GM23338 (cell line): Measurements from ENCODE around the gene ZFP92. TPM values are rescaled to one million over a fixed set of nuclear protein-coding genes. Genes with fewer than 3 reads are reported as not detected.

Experiments used
- ATAC-seq: fragments of 200-7000 bp; cut with Tn5 transposase; 3 replicates; pipeline ENCODE4 v1.9.1; 2020
- DNase-seq: peaks from one replicate; pipeline ENCODE4 v3.0.0-alpha.2; 2015; ENCODE audit warnings: low spot score
- H2AFZ ChIP-seq: fragments of 200-600 bp; sonication (generic); 2 replicates; pipeline ENCODE4 v1.8.0; 2016; ENCODE audit warnings: antibody characterized with exemption, mild to moderate bottlenecking, moderate library complexity
- H3F3A ChIP-seq: fragments of 200-600 bp; sonication (generic); replicated peaks from 2 replicates; pipeline ENCODE4 v1.8.0; 2017; ENCODE audit warnings: antibody characterized with exemption, mixed run types, low read depth
- H3K27ac ChIP-seq: fragments of 200-600 bp; sonication (generic); 2 replicates; pipeline ENCODE4 v1.6.1; 2016; ENCODE audit warnings: low read depth
- H3K27me3 ChIP-seq: fragments of 200-600 bp; sonication (generic); 2 replicates; pipeline ENCODE4 v1.8.0; 2016; ENCODE audit warnings: mild to moderate bottlenecking, mixed run types, moderate library complexity; ENCODE audit not compliant: insufficient read depth
- H3K36me3 ChIP-seq: fragments of 200-600 bp; sonication (generic); 2 replicates; pipeline ENCODE4 v1.8.0; 2016; ENCODE audit warnings: mild to moderate bottlenecking; ENCODE audit not compliant: insufficient read depth
- H3K4me1 ChIP-seq: fragments of 200-600 bp; sonication (generic); 2 replicates; pipeline ENCODE4 v1.8.0; 2016; ENCODE audit warnings: mild to moderate bottlenecking, moderate library complexity; ENCODE audit not compliant: insufficient read depth
- H3K4me2 ChIP-seq: fragments of 200-600 bp; sonication (generic); 2 replicates; pipeline ENCODE4 v1.7.1; 2017; ENCODE audit warnings: mixed run types
- H3K4me3 ChIP-seq: fragments of 200-600 bp; sonication (generic); 2 replicates; pipeline ENCODE4 v1.6.1; 2016; ENCODE audit warnings: mixed run types
- H3K79me2 ChIP-seq: fragments of 200-600 bp; sonication (generic); replicated peaks from 2 replicates; pipeline ENCODE4 v1.8.0; 2017; ENCODE audit warnings: mild to moderate bottlenecking; ENCODE audit not compliant: insufficient read depth
- H3K9me2 ChIP-seq: fragments of 200-600 bp; sonication (generic); 2 replicates; pipeline ENCODE4 v1.8.0; 2017; ENCODE audit not compliant: insufficient read depth
- H4K20me1 ChIP-seq: fragments of 200-600 bp; sonication (generic); replicated peaks from 2 replicates; pipeline ENCODE4 v1.8.0; 2017; ENCODE audit warnings: mild to moderate bottlenecking; ENCODE audit not compliant: insufficient read depth
- H3K27ac Mint-ChIP-seq: 2 replicates; pipeline ENCODE4 v1.8.0; 2020; ENCODE audit warnings: inconsistent platforms, mild to moderate bottlenecking, moderate library complexity, mixed read lengths
- H3K27me3 Mint-ChIP-seq: 3 replicates; pipeline ENCODE4 v1.8.0; 2022; ENCODE audit warnings: low read depth, mild to moderate bottlenecking, moderate library complexity, mixed read lengths, inconsistent platforms; ENCODE audit not compliant: insufficient read depth, poor library complexity
- H3K36me3 Mint-ChIP-seq: 3 replicates; pipeline ENCODE4 v1.8.0; 2021; ENCODE audit warnings: low read depth, mild to moderate bottlenecking, inconsistent platforms, moderate library complexity, mixed read lengths
- H3K4me1 Mint-ChIP-seq: 3 replicates; pipeline ENCODE4 v1.8.0; 2020; ENCODE audit warnings: mild to moderate bottlenecking, inconsistent platforms, mixed read lengths
- H3K4me3 Mint-ChIP-seq: 3 replicates; pipeline ENCODE4 v1.8.0; 2021; ENCODE audit warnings: moderate library complexity, mild to moderate bottlenecking, inconsistent platforms, mixed read lengths
- H3K9me3 Mint-ChIP-seq: 3 replicates; pipeline ENCODE4 v1.8.0; 2020; ENCODE audit warnings: moderate library complexity, mild to moderate bottlenecking, inconsistent platforms, mixed read lengths
- CREB1 ChIP-seq: fragments of 250-450 bp; sonication (Bioruptor Pico); IDR thresholded peaks from 2 replicates; pipeline ENCODE4 v1.5.0; 2020; ENCODE audit warnings: low read depth, mild to moderate bottlenecking, moderate library complexity
- CTCF ChIP-seq, 2 experiments: fragments of 200-600 bp in 1 of 2; sonication (generic) in 1 of 2; conservative IDR thresholded peaks; 2 replicates each; pipeline versions ENCODE4 v1.5.1 to v1.6.1; 2016 to 2017; ENCODE audit warnings: antibody characterized with exemption in 2 of 2, low read depth in 2 of 2, mild to moderate bottlenecking in 2 of 2, moderate library complexity in 1 of 2
- EZH2 ChIP-seq: fragments of 200-600 bp; sonication (generic); IDR thresholded peaks from one replicate; pipeline ENCODE4 v1.8.0; 2017; ENCODE audit warnings: antibody characterized with exemption, mild to moderate bottlenecking, low read depth; ENCODE audit not compliant: unreplicated experiment
- EZH2phosphoT487 ChIP-seq: fragments of 200-600 bp; sonication (generic); IDR thresholded peaks from one replicate; pipeline ENCODE4 v1.8.1; 2018; ENCODE audit warnings: antibody characterized with exemption; ENCODE audit not compliant: unreplicated experiment
- JUNB ChIP-seq: IDR thresholded peaks from one replicate; pipeline ENCODE4 v1.6.1; 2016; ENCODE audit warnings: antibody characterized with exemption; ENCODE audit not compliant: unreplicated experiment
- NANOG ChIP-seq: IDR thresholded peaks from 2 replicates; pipeline ENCODE4 v1.6.1; 2016; ENCODE audit warnings: antibody characterized with exemption, borderline replicate concordance
- POLR2AphosphoS5 ChIP-seq: IDR thresholded peaks from 2 replicates; pipeline ENCODE4 v1.6.1; 2016; ENCODE audit warnings: antibody characterized with exemption, low read depth
- REST ChIP-seq: IDR thresholded peaks from one replicate; pipeline ENCODE4 v1.6.1; 2018; ENCODE audit warnings: antibody characterized with exemption; ENCODE audit not compliant: unreplicated experiment
- STAT1 ChIP-seq: IDR thresholded peaks from one replicate; pipeline ENCODE4 v1.6.1; 2016; ENCODE audit warnings: antibody characterized with exemption; ENCODE audit not compliant: unreplicated experiment
- ZNF114 ChIP-seq: fragments of 250-450 bp; sonication (Bioruptor Pico); IDR thresholded peaks from 2 replicates; pipeline ENCODE4 v1.5.0; 2020; ENCODE audit warnings: mild to moderate bottlenecking, moderate library complexity
- ZNF331 ChIP-seq: fragments of 250-450 bp; sonication (Bioruptor Pico); IDR thresholded peaks from 2 replicates; pipeline ENCODE4 v1.5.0; 2020; ENCODE audit warnings: low read depth, mild to moderate bottlenecking, moderate library complexity
- ZNF462 ChIP-seq: fragments of 250-450 bp; sonication (Bioruptor Pico); IDR thresholded peaks from 2 replicates; pipeline ENCODE4 v1.5.0; 2020; ENCODE audit warnings: mild to moderate bottlenecking, moderate library complexity
- polyA plus RNA-seq: library from polyadenylated mRNA; unstranded; fragments of >200 nt; fragmentation: Nextera tagmentation; extraction: Ambion mirVana; gene quantifications from 2 replicates; pipeline ENCODE4 v1.2.1, GENCODE V29; 2016
- total RNA-seq: library from RNA; depleted of rRNA; stranded (reverse); fragments of >200 nt; shearing (Covaris generic); gene quantifications from 2 replicates; pipeline ENCODE4 v1.2.3, GENCODE V29; 2014

Gene ZFP92
- total and polyA plus RNA-seq, 2 experiments from 2014 or later, result 0.05 to 0.52 TPM

- no peak for TF ChIP-seq ZNF462
- no peak for TF ChIP-seq ZNF331 (CRISPR knock-in tag)
- TF ChIP-seq CTCF (conservative IDR thresholded peaks at IDR 0.05; ENCODE audit: low read depth in 2 of 2), result no peak
- TF ChIP-seq EZH2phosphoT487, result no peak
- no peak for TF ChIP-seq STAT1
- no peak for TF ChIP-seq POLR2AphosphoS5
Measured at GRCh38 chrX:153458476-153458875, 47.2 kb downstream of the ZFP92 start (continued).

- H3F3A ChIP-seq, result no peaks in the 10 kb centered on the region
- Mint-ChIP-seq H3K4me1 (no peaks in the 10 kb centered on the region), H3K36me3 (peaks cover 17% of the 10 kb centered on the region; the same call in 2 of the 3 replicates), H3K27me3 (peaks cover 15% of the 10 kb centered on the region), H3K27ac (peak overlapping the region; percentile 77; the same call in 1 of the 2 replicates), H3K9me3 (no peaks in the 10 kb centered on the region), H3K4me3 (no peak overlapping the region)
- H3K79me2 ChIP-seq, result no peaks in the 10 kb centered on the region
- H3K27me3 ChIP-seq, result no peaks in the 10 kb centered on the region
- H2AFZ ChIP-seq, result no peak overlapping the region
- no peaks in the 10 kb centered on the region; the same call in 1 of the 2 replicates for H4K20me1 ChIP-seq
- no peak overlapping the region for H3K4me3 ChIP-seq
- no peak for DNase-seq
- H3K4me2 ChIP-seq, result no peak overlapping the region
- no peaks in the 10 kb centered on the region for H3K36me3 ChIP-seq
- H3K27ac ChIP-seq, result no peak overlapping the region
- H3K4me1 ChIP-seq, result no peaks in the 10 kb centered on the region
- H3K9me2 ChIP-seq, result no peaks in the 10 kb centered on the region
- ATAC-seq, result no peak
- TF ChIP-seq CREB1 (no peak), JUNB (no peak), POLR2AphosphoS5 (no peak), NANOG (no peak), ZNF331 (CRISPR knock-in tag) (no peak), EZH2phosphoT487 (no peak), ZNF114 (CRISPR knock-in tag) (no peak), EZH2 (no peak), STAT1 (no peak), REST (no peak)
Measured at GRCh38 chrX:153459986-153460385, 48.7 kb downstream of the ZFP92 start.
